Neuron (in vitro differentiated cells): Measurements from ENCODE around the gene PAPLN.

ENCODE experiments used
- H2AFZ ChIP-seq: one replicate; pipeline ENCODE4 v1.6.1; 2013; ENCODE audit warnings: low read depth, mild to moderate bottlenecking, inconsistent platforms, low read length, moderate library complexity
- H3K27me3 ChIP-seq: one replicate; pipeline ENCODE4 v1.6.1; 2013; ENCODE audit warnings: low read length; ENCODE audit not compliant: insufficient read depth
- H3K36me3 ChIP-seq: one replicate; pipeline ENCODE4 v1.6.1; 2013; ENCODE audit warnings: low read length; ENCODE audit not compliant: insufficient read depth
- H3K4me1 ChIP-seq: one replicate; pipeline ENCODE4 v1.6.1; 2013; ENCODE audit warnings: low read length; ENCODE audit not compliant: insufficient read depth
- H3K4me3 ChIP-seq: 2 replicates; pipeline ENCODE4 v1.5.1; 2013; ENCODE audit warnings: mild to moderate bottlenecking, low read length, moderate library complexity
- H3K9me3 ChIP-seq: one replicate; pipeline ENCODE4 v1.6.1; 2013; ENCODE audit warnings: low read length

PAPLN gene

GRCh38 chr14:73243341-73243740 lies 6.0 kb downstream of the PAPLN start:
- Histone ChIP-seq H3K27me3 (no peaks in the 10 kb centered on the region), H3K4me1 (peaks cover 19% of the 10 kb centered on the region), H3K9me3 (no peaks in the 10 kb centered on the region), H3K4me3 (no peak overlapping the region), H3K36me3 (no peaks in the 10 kb centered on the region), H2AFZ (no peak overlapping the region)

GRCh38 chr14:73243748-73244147 lies 6.4 kb downstream of the PAPLN start:
- Histone ChIP-seq H3K36me3 (no peaks in the 10 kb centered on the region), H2AFZ (no peak overlapping the region), H3K9me3 (no peaks in the 10 kb centered on the region), H3K4me3 (no peak overlapping the region), H3K27me3 (no peaks in the 10 kb centered on the region), H3K4me1 (peaks cover 15% of the 10 kb centered on the region)

DNA sequence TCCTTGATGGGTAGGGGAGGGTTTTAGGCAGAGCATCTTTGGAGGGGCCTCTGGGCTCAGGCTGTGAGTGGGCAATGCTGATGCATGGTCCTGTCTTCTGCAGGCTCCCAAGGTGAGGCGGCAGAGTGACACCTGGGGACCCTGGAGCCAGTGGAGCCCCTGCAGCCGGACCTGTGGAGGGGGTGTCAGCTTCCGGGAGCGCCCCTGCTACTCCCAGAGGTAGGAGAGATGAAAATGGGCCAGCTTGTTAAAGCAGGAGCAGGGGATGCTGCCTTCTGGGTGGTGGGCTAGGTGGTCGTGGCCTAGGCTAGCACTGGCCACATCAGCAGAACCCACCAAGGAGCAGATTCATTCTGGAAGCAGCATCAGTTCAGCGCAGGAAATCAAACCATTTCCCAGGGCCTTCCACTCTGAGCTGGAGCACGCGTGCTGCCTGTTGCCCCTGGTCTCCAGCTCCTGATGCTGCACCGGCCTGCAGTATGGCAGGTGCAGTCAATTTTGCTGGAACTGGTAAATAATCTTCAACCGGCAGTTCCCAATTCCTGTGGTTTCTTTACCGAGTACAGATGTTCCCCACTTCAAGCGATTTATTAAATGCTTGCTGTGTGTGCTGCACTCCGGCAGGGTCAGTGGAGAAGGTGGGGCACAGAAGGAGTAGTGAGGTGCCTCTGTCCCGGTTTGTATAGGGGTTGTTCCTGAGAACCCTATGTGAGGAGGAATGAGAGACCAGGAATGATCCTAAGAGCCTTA lies 7.4 kb downstream of the PAPLN start:
- H3K4me3 ChIP-seq: no peak overlapping the region
- no peak overlapping the region for H2AFZ ChIP-seq
- no peaks in the 10 kb centered on the region for H3K9me3 ChIP-seq
- H3K27me3 ChIP-seq: no peaks in the 10 kb centered on the region
- H3K4me1 ChIP-seq: peaks cover 10% of the 10 kb centered on the region
- no peaks in the 10 kb centered on the region for H3K36me3 ChIP-seq

GRCh38 chr14:73245480-73246325 lies 8.4 kb downstream of the PAPLN start:
- no peak overlapping the region for H3K4me3 ChIP-seq
- H2AFZ ChIP-seq: no peak overlapping the region
- H3K27me3 ChIP-seq: no peaks in the 10 kb centered on the region
- no peaks in the 10 kb centered on the region for H3K36me3 ChIP-seq
- no peaks in the 10 kb centered on the region for H3K9me3 ChIP-seq
- H3K4me1 ChIP-seq: peaks cover 10% of the 10 kb centered on the region

DNA sequence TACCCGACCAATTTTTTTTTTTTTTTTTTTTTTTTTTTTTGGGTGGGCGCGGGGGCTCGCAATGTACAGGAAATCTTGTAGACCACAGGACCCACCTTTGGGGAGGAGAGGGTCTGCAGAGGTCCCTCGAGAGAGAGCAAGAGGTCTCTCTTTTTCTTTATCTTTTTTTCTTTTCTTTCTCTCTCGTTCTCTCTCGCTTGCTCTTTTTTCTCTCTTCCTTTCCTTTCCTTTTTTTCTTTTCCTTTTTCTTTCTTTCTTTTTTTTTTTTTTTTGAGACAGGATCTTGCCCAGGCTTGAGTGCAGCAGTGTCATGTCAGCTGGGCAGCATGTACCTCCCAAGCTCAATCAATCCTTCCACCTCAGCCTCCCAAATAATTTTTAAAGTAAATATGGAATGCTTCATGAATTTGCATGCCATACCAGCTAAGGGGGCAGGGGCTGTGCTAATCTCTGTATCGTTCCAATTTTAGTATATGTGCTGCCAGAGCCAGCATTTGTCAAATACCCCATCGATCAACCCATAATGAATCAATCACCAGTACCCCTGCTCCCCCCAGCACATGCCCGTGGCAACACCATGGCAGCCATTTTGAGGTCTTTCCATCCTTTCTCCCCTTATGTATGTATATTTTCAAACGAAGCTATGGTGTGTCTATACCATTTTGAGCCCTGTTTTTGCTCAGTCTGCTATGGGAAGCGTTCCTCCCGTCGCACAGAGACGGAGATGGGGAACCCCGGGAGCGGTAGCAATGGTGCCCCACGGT lies 9.3 kb downstream of the PAPLN start:
- Histone ChIP-seq H3K4me3 (no peak overlapping the region), H3K27me3 (no peaks in the 10 kb centered on the region), H3K36me3 (no peaks in the 10 kb centered on the region), H2AFZ (no peak overlapping the region), H3K9me3 (no peaks in the 10 kb centered on the region), H3K4me1 (peaks cover 10% of the 10 kb centered on the region)

DNA sequence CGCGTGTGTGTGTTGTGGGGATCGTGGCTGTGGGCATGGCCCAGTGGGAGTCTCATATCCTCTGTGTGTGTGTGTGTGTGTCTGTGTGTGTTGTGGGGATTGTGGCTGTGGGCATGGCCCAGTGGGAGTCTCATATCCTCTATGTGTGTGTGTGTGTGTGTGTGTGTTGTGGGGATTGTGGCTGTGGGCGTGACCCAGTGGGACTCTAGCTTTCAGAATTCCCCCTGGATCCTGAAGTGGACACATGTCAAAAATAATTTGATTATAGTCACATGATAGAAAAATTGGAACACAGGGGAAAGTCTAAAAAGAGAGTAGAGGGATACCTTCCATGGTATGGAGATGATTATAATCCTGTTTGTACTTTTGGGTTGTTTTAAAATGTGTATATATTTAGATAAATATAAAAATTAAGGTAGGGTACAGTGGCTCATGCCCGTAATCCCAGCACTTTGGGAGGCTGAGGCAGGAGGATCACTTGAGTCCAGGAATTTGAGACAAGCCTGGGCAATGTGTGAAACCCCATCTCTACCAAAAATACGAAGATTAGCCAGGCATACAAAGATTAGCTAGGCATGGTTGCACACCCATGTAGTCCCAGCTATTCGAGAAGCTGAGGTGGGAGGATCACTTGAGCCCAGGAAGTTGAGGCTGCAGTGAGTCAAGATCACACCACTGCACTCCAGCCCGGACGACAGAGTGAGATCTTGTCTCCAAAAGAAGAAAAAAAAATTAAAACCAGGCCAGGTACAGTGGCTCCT lies 11.0 kb downstream of the PAPLN start:
- no peaks in the 10 kb centered on the region for H3K36me3 ChIP-seq
- no peak overlapping the region for H3K4me3 ChIP-seq
- H3K27me3 ChIP-seq: no peaks in the 10 kb centered on the region
- no peak overlapping the region for H2AFZ ChIP-seq
- H3K9me3 ChIP-seq: no peaks in the 10 kb centered on the region
- H3K4me1 ChIP-seq: no peaks in the 10 kb centered on the region

- Histone ChIP-seq H3K36me3 (no peaks in the 10 kb centered on the region), H3K27me3 (no peaks in the 10 kb centered on the region), H2AFZ (no peak overlapping the region), H3K4me1 (no peaks in the 10 kb centered on the region), H3K4me3 (no peak overlapping the region), H3K9me3 (no peaks in the 10 kb centered on the region)
Measured at GRCh38 chr14:73249108-73249507, 11.8 kb downstream of the PAPLN start.

GRCh38 chr14:73249564-73250316 lies 12.4 kb downstream of the PAPLN start:
- Histone ChIP-seq H3K27me3 (no peaks in the 10 kb centered on the region), H2AFZ (no peak overlapping the region), H3K4me3 (no peak overlapping the region), H3K36me3 (no peaks in the 10 kb centered on the region), H3K9me3 (no peaks in the 10 kb centered on the region), H3K4me1 (no peaks in the 10 kb centered on the region)

GRCh38 chr14:73250317-73250713 lies 13.0 kb downstream of the PAPLN start:
- Histone ChIP-seq H3K27me3 (no peaks in the 10 kb centered on the region), H3K4me3 (no peak overlapping the region), H3K36me3 (no peaks in the 10 kb centered on the region), H2AFZ (no peak overlapping the region), H3K4me1 (no peaks in the 10 kb centered on the region), H3K9me3 (no peaks in the 10 kb centered on the region)

DNA sequence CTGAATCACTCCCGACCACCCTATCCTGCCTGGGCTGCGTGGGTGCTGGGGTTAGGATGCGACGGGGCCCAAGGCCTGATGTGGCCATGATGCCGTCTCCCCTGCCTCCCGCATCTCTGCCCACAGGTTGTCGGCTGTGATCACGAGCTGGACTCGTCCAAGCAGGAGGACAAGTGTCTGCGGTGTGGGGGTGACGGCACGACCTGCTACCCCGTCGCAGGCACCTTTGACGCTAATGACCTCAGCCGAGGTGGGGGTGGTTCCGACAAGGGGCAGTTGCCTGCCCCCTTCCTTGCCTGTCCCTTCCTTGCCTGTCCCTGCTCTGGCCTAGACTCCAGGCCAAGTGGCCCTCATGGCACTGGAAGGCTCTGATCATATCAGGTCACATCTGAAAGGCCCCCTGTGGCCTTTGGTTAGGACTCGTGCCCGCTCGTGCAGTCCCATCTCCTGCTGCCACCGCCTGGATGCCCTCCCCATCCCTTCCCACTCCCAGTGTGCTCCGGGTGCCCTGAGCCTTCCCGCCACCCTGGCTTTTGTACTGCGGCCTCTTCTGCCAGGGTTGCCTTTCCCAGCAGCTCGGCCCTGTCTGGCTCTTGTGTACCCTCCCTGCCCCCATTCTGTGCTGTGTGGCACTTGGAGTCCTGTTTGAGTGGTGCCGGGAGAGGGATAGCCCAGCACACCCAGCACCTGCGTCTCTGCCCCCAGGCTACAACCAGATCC lies 13.6 kb downstream of the PAPLN start:
- H2AFZ ChIP-seq: no peak overlapping the region
- H3K4me1 ChIP-seq: no peaks in the 10 kb centered on the region
- H3K36me3 ChIP-seq: no peaks in the 10 kb centered on the region
- H3K4me3 ChIP-seq: no peak overlapping the region
- H3K27me3 ChIP-seq: no peaks in the 10 kb centered on the region
- no peaks in the 10 kb centered on the region for H3K9me3 ChIP-seq

DNA sequence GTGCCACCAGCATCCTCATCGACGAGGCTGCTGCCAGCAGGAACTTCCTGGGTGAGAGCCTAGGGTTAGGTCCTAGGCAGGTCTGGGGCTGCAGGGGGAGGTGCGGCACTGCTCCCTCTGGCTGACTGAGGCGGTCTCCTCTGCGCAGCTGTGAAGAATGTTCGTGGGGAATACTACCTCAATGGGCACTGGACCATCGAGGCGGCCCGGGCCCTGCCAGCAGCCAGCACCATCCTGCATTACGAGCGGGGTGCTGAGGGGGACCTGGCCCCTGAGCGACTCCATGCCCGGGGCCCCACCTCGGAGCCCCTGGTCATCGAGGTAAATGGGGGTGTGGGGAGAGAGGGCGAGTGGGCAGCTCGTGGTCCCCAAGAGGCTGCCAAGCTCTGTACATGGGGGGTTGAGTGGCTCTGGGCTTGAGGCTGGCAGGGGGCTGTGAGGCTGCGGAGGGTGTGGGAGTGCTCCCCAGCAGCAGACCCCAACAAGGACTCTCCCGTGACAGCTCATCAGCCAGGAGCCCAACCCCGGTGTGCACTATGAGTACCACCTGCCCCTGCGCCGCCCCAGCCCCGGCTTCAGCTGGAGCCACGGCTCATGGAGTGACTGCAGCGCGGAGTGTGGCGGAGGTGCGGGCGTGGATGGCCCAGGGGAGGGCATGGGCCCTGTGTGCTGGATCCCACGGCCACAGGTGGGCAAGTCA lies 14.4 kb downstream of the PAPLN start:
- H3K36me3 ChIP-seq: no peaks in the 10 kb centered on the region
- H3K4me3 ChIP-seq: no peak overlapping the region
- no peak overlapping the region for H2AFZ ChIP-seq
- no peaks in the 10 kb centered on the region for H3K4me1 ChIP-seq
- no peaks in the 10 kb centered on the region for H3K9me3 ChIP-seq
- no peaks in the 10 kb centered on the region for H3K27me3 ChIP-seq
